ENCODE measurements around the gene FOXE3. TPM values are rescaled to one million over a fixed set of nuclear protein-coding genes. Genes with fewer than 3 reads are reported as not detected.
"Not testable (repeated sequence)": the region's sequence is repeated elsewhere in the genome, so short reads cannot be mapped to it uniquely, and the experiment has no call there.

Gene FOXE3
- total and polyA plus RNA-seq, 3 donors from 2014 or later: 0.63 to 1.4 (median 1.2) TPM

DNA sequence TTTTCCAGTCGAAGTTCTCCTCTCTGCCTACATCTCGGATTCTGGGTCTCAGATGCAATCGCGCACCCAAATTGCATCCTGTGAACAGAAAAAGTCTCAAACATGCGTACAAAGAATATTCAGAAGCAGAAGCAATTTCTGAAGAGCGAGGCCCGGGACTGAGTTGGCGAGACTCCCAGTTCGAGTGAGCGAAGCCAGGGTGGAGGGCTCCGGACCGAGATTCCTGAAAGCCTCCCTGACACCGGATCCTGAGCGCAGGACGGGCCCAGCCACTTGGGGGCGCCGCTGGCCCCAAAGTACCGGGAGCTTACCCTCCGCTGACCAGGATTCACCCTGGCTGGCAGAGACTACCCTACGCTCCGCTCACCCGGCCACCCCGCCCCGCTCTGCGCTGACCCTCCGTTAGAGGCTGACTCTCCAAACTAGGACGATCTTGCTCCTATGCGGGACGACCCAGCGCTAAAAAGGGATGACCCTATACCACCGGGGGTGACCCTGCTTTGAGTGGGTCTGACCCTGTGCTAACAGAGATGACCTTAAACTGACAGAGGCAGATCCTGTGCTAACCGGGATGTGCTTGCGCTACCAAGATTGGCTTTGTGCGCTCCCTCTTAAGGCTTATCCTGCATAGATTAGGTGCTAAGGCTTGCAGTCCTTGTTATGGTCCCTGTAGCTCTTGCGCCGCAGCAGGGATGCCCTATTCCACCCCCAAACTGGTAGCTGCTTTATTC lies 33.9 kb downstream of the FOXE3 start:
- H3K27ac ChIP-seq: no peak overlapping the region
- no peak for TF ChIP-seq POLR2A (IDR thresholded peaks at IDR 0.05)
- TF ChIP-seq CTCF (IDR thresholded peaks at IDR 0.05): peak in 1 of 3 experiments; percentile 23
- 11 to 21% methylated on average over 27 to 36 of the region's 36 CpGs for WGBS, 2 donors
- H3K4me3 ChIP-seq: peak overlapping the region in 1 of 2 donors; percentile 6
- intact Hi-C loops (cut with DNase I; ENCODE audit: low total_unique reads): no loop called here
- peak; percentile 53 for DNase-seq
- no peaks in the 10 kb centered on the region for H3K27me3 ChIP-seq
- no peaks in the 10 kb centered on the region for H3K9me3 ChIP-seq
- peaks cover 1% of the 10 kb centered on the region for H3K4me1 ChIP-seq
- no peaks in the 10 kb centered on the region for H3K36me3 ChIP-seq (ENCODE audit: low read depth, missing control alignments)

DNA sequence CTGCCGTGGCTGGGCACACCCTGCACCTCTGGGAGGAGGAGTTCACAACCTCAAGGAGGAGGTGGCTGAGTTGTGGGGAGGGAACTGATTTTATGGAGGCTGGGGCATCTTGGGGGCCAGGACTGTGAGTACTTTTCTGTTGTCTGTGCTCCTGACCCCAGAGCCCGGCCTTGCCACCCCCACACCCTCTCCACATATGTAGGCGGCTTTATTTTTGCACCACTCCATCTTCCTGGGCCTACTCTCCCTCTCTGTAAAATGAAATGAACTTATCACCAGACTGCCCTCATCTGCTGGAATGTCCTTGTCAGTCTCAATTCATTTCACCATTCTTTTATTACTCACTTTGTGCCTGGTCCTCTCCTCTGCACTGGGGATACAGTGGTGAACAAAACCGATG lies 34.5 kb downstream of the FOXE3 start:
- TF ChIP-seq POLR2A (IDR thresholded peaks at IDR 0.05): no peak
- no peak for TF ChIP-seq CTCF (IDR thresholded peaks at IDR 0.05)
- WGBS, 2 donors: 57 to 70% methylated on average over 4 of the region's 4 CpGs
- Histone ChIP-seq H3K9me3 (no peaks in the 10 kb centered on the region), H3K36me3 (ENCODE audit: low read depth, missing control alignments) (no peaks in the 10 kb centered on the region), H3K4me1 (no peaks in the 10 kb centered on the region), H3K27me3 (no peaks in the 10 kb centered on the region), H3K4me3 (no peak overlapping the region), H3K27ac (no peak overlapping the region)
- no peak for DNase-seq
- intact Hi-C loops (cut with DNase I; ENCODE audit: low total_unique reads): no loop called here

GRCh38 chr1:47452426-47452825 lies 36.3 kb downstream of the FOXE3 start:
- Histone ChIP-seq H3K36me3 (ENCODE audit: low read depth, missing control alignments) (no peaks in the 10 kb centered on the region), H3K27me3 (no peaks in the 10 kb centered on the region), H3K4me1 (no peaks in the 10 kb centered on the region), H3K4me3 (no peak overlapping the region), H3K27ac (no peak overlapping the region), H3K9me3 (no peaks in the 10 kb centered on the region)
- TF ChIP-seq POLR2A (IDR thresholded peaks at IDR 0.05) (no peak), CTCF (IDR thresholded peaks at IDR 0.05) (no peak)
- intact Hi-C loops (cut with DNase I; ENCODE audit: low total_unique reads): no loop called here
- no peak for DNase-seq
- 91 to 100% methylated on average over 1 of the region's 1 CpG for WGBS, 2 donors

DNA sequence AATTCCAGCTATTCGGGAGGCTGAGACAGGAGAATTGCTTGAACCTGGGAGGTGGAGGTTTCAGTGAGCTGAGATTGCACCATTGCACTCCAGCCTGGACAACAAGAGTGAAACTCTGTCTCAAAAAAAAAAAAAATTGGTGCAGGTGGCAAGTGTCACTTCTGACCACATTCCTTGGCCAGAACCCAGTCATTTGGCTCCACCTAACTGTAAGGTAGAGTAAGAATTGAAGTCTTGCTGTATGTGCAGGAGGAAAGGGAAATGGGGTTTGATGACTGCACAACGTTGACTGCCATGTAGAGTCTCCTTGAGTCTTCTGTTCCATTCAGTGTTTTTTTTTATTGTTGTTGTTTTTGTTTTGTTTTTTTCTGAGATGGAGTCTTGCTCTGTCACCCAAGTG lies 37.8 kb downstream of the FOXE3 start:
- H3K36me3 ChIP-seq (ENCODE audit: low read depth, missing control alignments); H3K9me3 ChIP-seq; intact Hi-C loops (cut with DNase I; ENCODE audit: low total_unique reads); H3K27ac ChIP-seq; H3K4me1 ChIP-seq; H3K4me3 ChIP-seq; H3K27me3 ChIP-seq; DNase-seq: not testable (repeated sequence)
- 95 to 96% methylated on average over 2 of the region's 2 CpGs for WGBS, 2 donors

- no peaks in the 10 kb centered on the region for H3K27me3 ChIP-seq
Observed at GRCh38 chr1:47456250-47456649, 40.2 kb downstream of the FOXE3 start.

GRCh38 chr1:47457547-47457946 lies 41.5 kb downstream of the FOXE3 start:
- DNase-seq; H3K9me3 ChIP-seq; H3K4me3 ChIP-seq; H3K27me3 ChIP-seq; H3K4me1 ChIP-seq; H3K36me3 ChIP-seq (ENCODE audit: low read depth, missing control alignments); H3K27ac ChIP-seq; intact Hi-C loops (cut with DNase I; ENCODE audit: low total_unique reads): not testable (repeated sequence)
- WGBS, 2 donors: 75 to 79% methylated on average over 16 of the region's 16 CpGs

More at GRCh38 chr1:47456250-47456649, 40.2 kb downstream of the FOXE3 start:
- intact Hi-C loops (cut with DNase I; ENCODE audit: low total_unique reads): no loop called here
- Histone ChIP-seq H3K4me3 (no peak overlapping the region), H3K4me1 (no peaks in the 10 kb centered on the region), H3K27ac (no peak overlapping the region), H3K9me3 (no peaks in the 10 kb centered on the region), H3K36me3 (ENCODE audit: low read depth, missing control alignments) (no peaks in the 10 kb centered on the region)
- DNase-seq: no peak
- TF ChIP-seq POLR2A (IDR thresholded peaks at IDR 0.05) (no peak), CTCF (IDR thresholded peaks at IDR 0.05) (no peak)
- 74 to 78% methylated on average over 4 of the region's 4 CpGs for WGBS, 2 donors

Measured in testis (tissue), 3 donors.